T-helper 2 cell treated with Interferon-gamma antibody and Interleukin-4, amounts not matched to agents 5 μg/mL and 100 μg/mL, for 36 hours (primary cell): Measurements from ENCODE around the gene VPS25.
A peak's percentile ranks its signal among the peaks of the same experiment; 100 is the strongest.

Experiments
- DNase-seq: peaks from one replicate; pipeline ENCODE4 v3.0.0; 2021; ENCODE audit warnings: low spot score
- H3K27ac Mint-ChIP-seq: one replicate; pipeline ENCODE4 v1.8.0; 2021; ENCODE audit warnings: mild to moderate bottlenecking, mixed read lengths
- H3K27me3 Mint-ChIP-seq: one replicate; pipeline ENCODE4 v1.8.0; 2021; ENCODE audit warnings: low read depth, mixed read lengths
- H3K36me3 Mint-ChIP-seq: one replicate; pipeline ENCODE4 v1.8.0; 2021; ENCODE audit warnings: low read depth, mixed read lengths
- H3K4me1 Mint-ChIP-seq: one replicate; pipeline ENCODE4 v1.8.0; 2021; ENCODE audit warnings: low read depth, mixed read lengths
- H3K4me3 Mint-ChIP-seq: one replicate; pipeline ENCODE4 v1.8.0; 2022; ENCODE audit warnings: mild to moderate bottlenecking, moderate library complexity, mixed read lengths
- H3K9me3 Mint-ChIP-seq: one replicate; pipeline ENCODE4 v1.8.0; 2021; ENCODE audit warnings: mixed read lengths

The VPS25 gene

DNA sequence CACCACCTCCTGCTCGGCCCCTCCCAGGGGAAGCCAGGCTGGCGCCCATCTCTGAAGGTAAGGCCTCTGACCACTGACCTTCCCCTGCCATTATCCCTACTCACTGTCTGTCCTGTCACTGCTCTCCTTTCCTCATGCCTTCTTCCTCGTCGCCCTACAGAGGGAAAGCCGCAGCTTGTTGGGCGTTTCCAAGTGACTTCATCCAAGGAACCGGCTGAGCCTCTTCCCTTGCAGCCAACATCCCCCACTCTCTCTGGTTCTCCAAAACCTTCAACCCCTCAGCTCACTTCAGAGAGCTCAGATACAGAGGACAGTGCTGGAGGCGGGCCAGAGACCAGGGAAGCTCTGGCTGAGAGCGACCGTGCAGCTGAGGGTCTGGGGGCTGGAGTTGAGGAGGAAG is 22.2 kb downstream of the VPS25 start:
- Mint-ChIP-seq H3K4me1 (peaks cover 11% of the 10 kb centered on the region), H3K27me3 (peaks cover 6% of the 10 kb centered on the region), H3K36me3 (peaks cover 11% of the 10 kb centered on the region), H3K27ac (no peak overlapping the region), H3K9me3 (peaks cover 4% of the 10 kb centered on the region), H3K4me3 (peak overlapping the region; percentile 27)
- no peak for DNase-seq

DNA sequence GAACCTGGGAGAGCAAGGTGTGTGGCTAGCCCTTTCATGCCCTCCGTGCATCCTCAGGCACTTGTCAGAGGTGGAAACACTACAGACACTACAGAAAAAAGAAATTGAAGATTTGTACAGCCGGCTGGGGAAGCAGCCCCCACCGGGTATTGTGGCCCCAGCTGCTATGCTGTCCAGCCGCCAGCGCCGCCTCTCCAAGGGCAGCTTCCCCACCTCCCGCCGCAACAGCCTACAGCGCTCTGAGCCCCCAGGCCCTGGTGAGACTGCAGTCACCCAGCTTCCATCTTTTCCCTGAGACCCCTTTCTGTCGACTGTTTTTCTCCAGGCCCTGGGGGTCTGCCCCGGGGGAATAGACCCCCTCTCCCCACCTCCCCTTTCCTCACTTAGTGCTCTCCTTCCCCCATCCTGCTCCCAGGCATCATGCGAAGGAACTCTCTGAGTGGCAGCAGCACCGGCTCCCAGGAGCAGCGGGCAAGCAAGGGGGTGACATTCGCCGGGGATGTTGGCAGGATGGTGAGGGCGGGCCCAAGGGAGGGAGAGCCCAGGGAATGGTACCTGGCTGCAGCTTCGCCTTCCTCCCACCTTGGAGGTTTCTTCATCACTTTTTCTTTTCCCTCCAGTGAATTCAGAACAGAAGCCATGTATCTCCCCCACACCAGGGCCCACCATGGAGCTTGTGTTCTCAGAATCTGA is 23.0 kb downstream of the VPS25 start:
- H3K27ac Mint-ChIP-seq = no peak overlapping the region
- H3K4me3 Mint-ChIP-seq = peak overlapping the region; percentile 44
- peaks cover 11% of the 10 kb centered on the region for H3K4me1 Mint-ChIP-seq
- peaks cover 4% of the 10 kb centered on the region for H3K9me3 Mint-ChIP-seq
- H3K36me3 Mint-ChIP-seq = peaks cover 11% of the 10 kb centered on the region
- H3K27me3 Mint-ChIP-seq = peaks cover 9% of the 10 kb centered on the region
- no peak for DNase-seq

DNA sequence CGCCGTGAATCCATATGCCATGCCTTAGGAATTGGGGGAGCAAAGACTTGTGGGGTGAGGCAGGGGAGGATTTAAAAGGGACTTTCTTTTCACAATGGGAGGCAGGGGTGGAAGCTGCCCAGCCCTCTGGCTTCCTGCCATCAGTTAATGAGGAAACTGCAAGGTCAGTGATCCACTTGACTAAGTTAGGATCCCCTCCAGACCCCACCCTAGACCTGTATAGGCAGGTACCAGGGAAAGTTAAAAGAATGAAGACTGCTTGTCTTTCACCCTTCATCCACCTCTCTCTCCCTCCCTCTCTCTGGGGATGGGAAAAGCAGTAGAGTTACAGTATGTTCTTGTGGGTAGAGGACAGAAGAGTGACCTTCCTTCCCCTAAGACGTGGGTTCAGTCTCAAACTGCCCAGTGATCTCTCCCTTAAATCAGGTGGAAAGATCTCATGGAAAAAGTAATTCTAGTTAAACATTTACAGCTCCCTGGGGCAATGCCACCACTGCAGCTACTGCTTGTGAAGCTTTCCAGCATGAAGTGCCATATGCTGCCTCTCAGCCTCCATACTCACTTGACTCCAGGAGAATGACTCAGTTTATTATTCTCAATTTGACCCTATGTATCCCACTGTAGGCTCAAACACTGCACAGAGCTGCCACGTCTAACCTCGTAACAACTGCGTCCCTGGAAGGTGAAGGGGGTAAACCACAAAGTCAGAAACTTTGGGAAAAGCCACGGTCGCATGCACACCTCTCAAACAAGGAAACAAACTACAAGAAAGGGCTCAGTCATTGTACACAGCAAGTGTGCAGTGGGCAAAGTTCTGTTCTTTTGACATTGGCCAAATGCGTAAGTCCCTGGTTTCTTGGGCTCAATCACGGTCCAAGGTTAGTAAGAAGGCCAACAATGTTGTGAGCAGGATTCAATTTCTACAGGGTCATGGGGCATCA is 24.1 kb downstream of the VPS25 start:
- Mint-ChIP-seq H3K27ac (no peak overlapping the region), H3K27me3 (peaks cover 14% of the 10 kb centered on the region)

DNA sequence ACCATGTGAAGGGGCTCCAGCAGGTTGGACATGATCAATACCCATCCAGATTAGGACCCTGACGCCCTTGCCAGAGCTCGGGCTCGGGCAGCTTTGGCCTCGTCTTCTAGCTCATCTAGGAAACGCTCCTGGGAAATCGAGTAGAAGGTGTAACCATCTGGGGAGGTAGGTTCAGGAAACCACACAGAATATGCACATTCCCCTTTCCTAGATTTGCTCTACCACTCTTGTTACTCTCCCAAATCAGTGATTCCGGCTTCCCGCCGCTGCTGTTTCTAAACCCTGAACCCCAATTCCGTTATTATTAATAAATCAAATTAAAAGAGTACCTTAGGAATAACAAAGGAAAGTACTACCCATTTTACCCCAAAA is 24.7 kb downstream of the VPS25 start:
- peaks cover 11% of the 10 kb centered on the region for H3K36me3 Mint-ChIP-seq
- H3K4me3 Mint-ChIP-seq = peak overlapping the region; percentile 94
- H3K4me1 Mint-ChIP-seq = peaks cover 11% of the 10 kb centered on the region
- peaks cover 18% of the 10 kb centered on the region for H3K27me3 Mint-ChIP-seq
- DNase-seq = no peak
- peaks cover 4% of the 10 kb centered on the region for H3K9me3 Mint-ChIP-seq
- peak overlapping the region; percentile 75 for H3K27ac Mint-ChIP-seq

More for the DNA sequence above, 24.1 kb downstream of the VPS25 start:
- Mint-ChIP-seq H3K9me3 (peaks cover 4% of the 10 kb centered on the region), H3K4me3 (peak overlapping the region; percentile 94), H3K36me3 (peaks cover 11% of the 10 kb centered on the region), H3K4me1 (peaks cover 11% of the 10 kb centered on the region)
- no peak for DNase-seq

DNA sequence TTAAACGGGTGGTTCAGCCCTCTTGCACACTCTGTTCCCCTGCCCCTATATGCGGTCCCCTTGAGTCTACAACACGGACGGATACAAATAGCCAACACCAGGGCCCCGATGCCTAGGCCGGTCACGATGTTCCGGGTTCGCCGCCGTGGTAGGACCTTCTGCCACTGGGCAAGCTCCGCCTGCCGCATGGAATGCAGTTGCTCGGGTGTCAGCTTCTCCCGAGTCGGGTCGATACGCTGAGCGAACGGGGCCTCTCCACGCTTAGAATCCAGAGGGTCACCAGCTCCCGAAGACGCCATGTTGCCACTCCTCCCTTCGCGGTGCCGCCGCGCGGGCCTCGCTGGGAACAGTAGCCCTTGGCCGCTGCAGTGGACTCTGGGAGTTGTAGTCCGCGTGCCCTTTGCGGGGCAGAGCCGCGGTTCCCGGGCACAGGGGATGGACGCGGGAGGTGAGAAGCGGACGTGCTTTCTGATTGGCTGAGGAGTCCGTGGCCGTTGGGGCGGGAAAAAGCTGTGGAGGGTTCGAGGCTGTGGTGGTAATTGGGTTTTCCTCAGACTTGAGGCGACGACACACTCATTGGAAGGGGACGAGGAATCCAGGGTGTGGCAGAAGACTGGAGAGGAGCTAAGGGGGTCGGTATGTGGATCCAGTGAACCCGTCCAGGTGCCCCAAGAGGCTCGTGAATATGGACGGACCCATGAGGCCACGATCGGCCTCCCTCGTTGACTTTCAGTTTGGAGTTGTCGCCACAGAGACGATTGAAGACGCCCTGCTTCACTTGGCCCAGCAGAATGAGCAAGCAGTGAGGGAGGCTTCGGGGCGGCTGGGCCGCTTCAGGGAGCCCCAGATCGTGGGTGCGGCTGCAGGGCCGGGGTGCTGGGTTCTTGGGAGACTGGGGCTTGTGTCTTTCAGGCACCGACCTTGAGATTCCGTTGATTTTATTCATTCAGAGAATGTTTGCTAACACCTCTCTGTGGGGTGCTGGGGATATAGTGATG is 25.4 kb downstream of the VPS25 start, which contains the start of the genes CNTD1 and COA3:
CNTD1 (plus strand) TSS at position 479 of the 998 bp plus-strand sequence; CDS start at position 686, 207 bp downstream.
COA3 (minus strand) TSS at position 322 of the 998 bp plus-strand sequence; CDS start at position 299, 23 bp downstream.
- Mint-ChIP-seq H3K9me3 (peaks cover 4% of the 10 kb centered on the region), H3K36me3 (peaks cover 11% of the 10 kb centered on the region)
- DNase-seq = peak; percentile 81

DNA sequence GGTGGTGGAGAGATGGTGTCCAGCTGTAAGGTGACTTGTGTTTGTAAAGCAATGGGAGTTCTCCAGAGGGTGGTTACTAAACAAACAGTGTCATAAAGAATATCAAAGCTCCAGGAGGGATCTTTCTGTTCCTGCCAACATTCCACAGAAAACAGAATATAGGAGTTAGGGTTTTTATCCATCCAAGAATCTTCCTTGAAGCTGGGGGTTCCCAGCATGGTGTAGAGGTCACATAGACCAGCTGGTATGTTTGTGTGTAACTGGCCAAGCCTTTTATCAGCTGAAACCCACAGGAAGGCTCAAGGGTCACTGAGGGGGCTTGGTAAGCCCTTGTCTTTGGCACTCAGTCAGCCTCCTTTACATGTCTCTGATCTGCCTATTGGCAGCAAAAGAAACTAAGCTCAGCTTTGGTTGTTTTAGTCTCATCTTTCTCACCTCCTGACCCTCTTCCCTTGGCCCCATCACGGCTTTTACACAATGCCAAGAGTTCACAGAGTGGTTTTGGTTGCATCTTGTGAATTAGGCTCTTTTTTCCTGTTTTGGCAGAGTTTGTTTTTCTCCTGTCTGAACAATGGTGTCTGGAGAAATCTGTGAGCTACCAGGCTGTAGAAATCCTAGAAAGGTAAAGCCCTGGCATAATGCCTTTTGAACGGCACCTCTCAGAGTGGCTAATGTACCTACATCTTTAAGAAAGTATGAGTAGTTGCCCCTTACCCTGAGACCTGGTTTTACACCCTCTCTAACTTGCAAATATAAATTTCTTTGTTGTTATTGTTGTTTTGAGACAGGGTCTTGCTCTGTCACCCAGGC is 30.0 kb downstream of the VPS25 start:
- Mint-ChIP-seq H3K4me3 (no peak overlapping the region), H3K27ac (no peak overlapping the region), H3K9me3 (peaks cover 4% of the 10 kb centered on the region), H3K4me1 (peaks cover 5% of the 10 kb centered on the region), H3K36me3 (peaks cover under 1% of the 10 kb centered on the region), H3K27me3 (peaks cover 20% of the 10 kb centered on the region)
- DNase-seq = no peak

More for the DNA sequence above, 25.4 kb downstream of the VPS25 start, which contains the start of the genes CNTD1 and COA3:
- Mint-ChIP-seq H3K27me3 (peaks cover 18% of the 10 kb centered on the region), H3K27ac (peak within 1 kb of the TSS; percentile 75), H3K4me1 (peaks cover 11% of the 10 kb centered on the region), H3K4me3 (peak within 1 kb of the TSS; percentile 94)

DNA sequence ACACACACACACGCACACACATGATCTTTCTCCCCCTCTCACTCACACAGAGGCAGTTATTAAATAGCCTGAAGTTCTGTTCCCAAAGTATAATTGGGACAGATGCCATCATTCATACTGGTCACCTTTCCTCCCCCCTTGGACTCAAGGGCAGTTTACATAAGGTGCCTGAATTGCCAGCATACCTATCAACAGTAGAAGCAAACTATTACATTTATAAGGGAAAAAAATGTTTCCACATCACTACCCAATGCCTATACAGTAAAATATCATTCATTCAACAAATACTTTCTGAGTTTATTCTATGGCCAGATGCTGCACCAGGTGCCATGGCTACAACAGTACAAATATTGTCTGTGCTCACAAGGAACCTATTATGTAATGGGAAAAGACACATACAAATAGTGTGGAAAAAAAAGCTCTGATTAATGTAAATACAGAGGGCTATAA is 31.7 kb downstream of the VPS25 start:
- DNase-seq = no peak
- Mint-ChIP-seq H3K36me3 (peaks cover 4% of the 10 kb centered on the region), H3K27me3 (peaks cover 18% of the 10 kb centered on the region), H3K9me3 (no peaks in the 10 kb centered on the region), H3K27ac (no peak overlapping the region), H3K4me3 (no peak overlapping the region), H3K4me1 (no peaks in the 10 kb centered on the region)

DNA sequence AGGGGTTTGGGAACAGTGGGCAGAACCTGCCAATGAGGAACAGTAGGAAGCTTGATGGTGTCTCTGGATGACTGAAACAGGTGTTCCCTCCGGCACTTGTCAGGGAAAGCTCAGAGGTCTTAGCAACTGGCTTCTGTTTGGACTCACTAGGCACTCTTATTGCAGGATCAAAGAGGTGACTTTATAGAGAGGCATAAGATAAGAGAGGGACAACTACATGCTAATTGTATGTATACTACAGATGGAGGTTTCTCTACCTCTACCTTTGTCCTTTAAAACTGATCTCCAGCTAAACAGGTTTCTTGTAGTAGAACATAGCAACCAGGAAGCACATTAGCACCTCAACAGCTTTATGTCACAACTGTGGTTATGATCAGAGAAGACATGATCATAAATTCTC is 33.0 kb downstream of the VPS25 start:
- no peaks in the 10 kb centered on the region for H3K4me1 Mint-ChIP-seq

DNA sequence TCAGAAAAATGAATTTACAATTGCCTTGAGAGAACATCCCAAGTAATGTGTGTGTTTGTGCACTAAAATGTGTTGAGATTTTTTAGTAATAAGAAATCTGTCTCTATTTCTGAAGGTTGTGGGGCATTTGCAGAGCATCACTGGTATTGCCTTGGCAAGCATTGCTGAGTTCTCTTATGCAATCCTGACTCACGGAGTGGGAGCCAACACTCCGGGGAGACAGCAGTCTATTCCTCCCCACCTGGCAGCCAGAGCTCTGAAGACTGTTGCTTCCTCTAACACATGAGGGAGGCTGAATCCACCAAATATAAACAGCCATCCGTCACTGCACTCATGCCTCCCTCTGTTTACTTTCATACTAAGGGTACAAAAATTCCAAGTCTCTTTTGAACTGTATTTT is 36.0 kb downstream of the VPS25 start:
- H3K27me3 Mint-ChIP-seq = peaks cover 2% of the 10 kb centered on the region
- H3K9me3 Mint-ChIP-seq = no peaks in the 10 kb centered on the region
- no peak overlapping the region for H3K4me3 Mint-ChIP-seq
- no peak for DNase-seq
- H3K27ac Mint-ChIP-seq = no peak overlapping the region
- no peaks in the 10 kb centered on the region for H3K4me1 Mint-ChIP-seq
- peaks cover 25% of the 10 kb centered on the region for H3K36me3 Mint-ChIP-seq

More for the DNA sequence above, 33.0 kb downstream of the VPS25 start:
- H3K36me3 Mint-ChIP-seq = peaks cover 13% of the 10 kb centered on the region
- no peaks in the 10 kb centered on the region for H3K9me3 Mint-ChIP-seq
- no peak overlapping the region for H3K27ac Mint-ChIP-seq
- no peak for DNase-seq
- no peak overlapping the region for H3K4me3 Mint-ChIP-seq
- peaks cover 11% of the 10 kb centered on the region for H3K27me3 Mint-ChIP-seq

DNA sequence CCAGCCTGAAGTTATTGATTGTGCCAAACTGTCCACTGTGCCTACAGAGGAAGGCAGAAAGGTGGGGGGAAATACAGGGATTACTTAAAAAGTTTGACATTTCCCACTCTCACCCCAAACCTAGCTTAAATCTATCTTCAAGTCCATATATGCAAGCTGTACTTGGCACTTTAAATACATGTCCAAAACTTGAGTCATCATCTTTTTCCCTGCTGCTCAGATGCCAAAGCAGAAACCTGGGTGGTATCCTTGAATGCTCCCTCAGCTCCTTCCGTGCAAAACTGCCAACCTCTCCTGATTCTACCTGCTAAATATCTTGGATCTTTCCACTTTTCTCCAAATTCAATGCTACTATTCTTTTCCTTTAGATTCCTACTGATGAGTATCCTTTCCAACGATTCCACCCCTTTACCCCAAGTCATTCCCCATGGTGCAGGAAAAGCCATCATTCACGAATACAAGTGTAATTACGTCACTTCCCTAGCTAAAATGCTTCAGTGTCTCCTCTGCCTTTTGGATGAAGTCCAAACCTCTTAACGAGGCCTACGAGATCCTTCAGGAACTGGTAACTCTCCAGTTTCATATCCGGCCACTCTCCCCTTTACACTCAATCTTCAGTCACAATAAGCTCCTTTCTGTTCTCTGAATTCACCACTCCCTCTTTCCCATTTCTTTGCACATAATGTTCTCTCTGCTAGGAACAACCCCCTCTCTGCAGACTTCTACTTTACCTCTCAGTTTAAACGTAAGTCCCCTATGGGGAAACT is 41.6 kb downstream of the VPS25 start:
- no peak for DNase-seq
- no peaks in the 10 kb centered on the region for H3K27me3 Mint-ChIP-seq
- no peak overlapping the region for H3K4me3 Mint-ChIP-seq
- H3K27ac Mint-ChIP-seq = no peak overlapping the region
- peaks cover 63% of the 10 kb centered on the region for H3K36me3 Mint-ChIP-seq
- H3K9me3 Mint-ChIP-seq = no peaks in the 10 kb centered on the region
- no peaks in the 10 kb centered on the region for H3K4me1 Mint-ChIP-seq

DNA sequence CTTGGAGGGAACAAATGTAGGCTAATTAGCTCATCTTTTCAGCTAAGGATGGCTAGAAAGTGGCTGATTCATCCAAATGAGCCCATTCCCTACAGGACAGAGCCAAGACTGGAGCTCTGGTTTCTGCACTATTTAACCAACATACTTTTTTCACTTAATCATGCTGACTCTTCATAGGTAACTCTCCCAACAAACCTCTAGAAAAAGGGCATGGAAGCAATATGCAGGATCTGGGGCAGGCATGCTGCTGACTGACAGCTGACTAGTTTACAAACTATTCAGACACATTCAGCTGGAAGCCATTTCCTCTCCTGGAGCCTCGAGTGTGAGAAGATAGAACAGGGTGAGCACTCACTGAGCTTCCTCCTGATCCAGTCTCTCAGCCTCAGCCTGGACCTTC is 44.6 kb downstream of the VPS25 start:
- Mint-ChIP-seq H3K4me1 (peaks cover 5% of the 10 kb centered on the region), H3K27ac (no peak overlapping the region), H3K36me3 (peaks cover 62% of the 10 kb centered on the region), H3K4me3 (no peak overlapping the region), H3K27me3 (no peaks in the 10 kb centered on the region), H3K9me3 (no peaks in the 10 kb centered on the region)
- no peak for DNase-seq

DNA sequence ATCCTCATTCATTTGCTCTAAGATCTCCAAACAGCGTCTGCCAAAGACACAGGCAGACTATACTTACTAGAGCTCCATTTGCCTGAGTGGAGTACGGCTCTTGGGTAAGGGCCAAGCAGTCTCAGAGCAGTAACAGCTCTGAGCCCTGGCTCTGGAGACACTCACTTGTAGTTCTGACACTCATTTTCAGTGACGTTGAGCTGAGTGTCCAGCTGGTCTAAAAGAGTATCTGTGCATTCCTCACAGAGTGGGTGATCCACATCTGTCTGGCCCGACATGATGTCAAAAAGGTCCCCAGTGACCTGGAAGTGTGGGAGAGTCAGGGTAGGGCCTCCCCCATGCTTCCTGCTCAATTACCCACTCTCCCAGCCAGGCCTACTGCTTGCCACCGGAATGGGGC is 45.1 kb downstream of the VPS25 start:
- no peaks in the 10 kb centered on the region for H3K27me3 Mint-ChIP-seq
- H3K4me3 Mint-ChIP-seq = no peak overlapping the region
- H3K36me3 Mint-ChIP-seq = peaks cover 62% of the 10 kb centered on the region

More for the DNA sequence above, 45.1 kb downstream of the VPS25 start:
- H3K4me1 Mint-ChIP-seq = peaks cover 7% of the 10 kb centered on the region
- H3K27ac Mint-ChIP-seq = no peak overlapping the region
- no peak for DNase-seq
- no peaks in the 10 kb centered on the region for H3K9me3 Mint-ChIP-seq
